GM18505 (cell line): Measurements from ENCODE around the gene SSMEM1.

ENCODE experiments used
- ATAC-seq: cut with Tn5 transposase; IDR thresholded peaks from one replicate; pipeline ENCODE4 v1.9.1; 2021; ENCODE audit not compliant: unreplicated experiment
- POLR2A ChIP-seq: IDR thresholded peaks from 4 replicates; pipeline ENCODE4 v1.6.1; 2011; ENCODE audit warnings: borderline replicate concordance; ENCODE audit not compliant: insufficient read depth, insufficient read length; ENCODE audit errors: extremely low read depth

SSMEM1 gene

GRCh38 chr7:130254555-130254954, 46.9 kb downstream of the SSMEM1 start:
- no peak for ATAC-seq
- TF ChIP-seq POLR2A = no peak

- ATAC-seq = no peak
- TF ChIP-seq POLR2A = no peak
Observed at GRCh38 chr7:130256704-130257103, 49.0 kb downstream of the SSMEM1 start.

DNA sequence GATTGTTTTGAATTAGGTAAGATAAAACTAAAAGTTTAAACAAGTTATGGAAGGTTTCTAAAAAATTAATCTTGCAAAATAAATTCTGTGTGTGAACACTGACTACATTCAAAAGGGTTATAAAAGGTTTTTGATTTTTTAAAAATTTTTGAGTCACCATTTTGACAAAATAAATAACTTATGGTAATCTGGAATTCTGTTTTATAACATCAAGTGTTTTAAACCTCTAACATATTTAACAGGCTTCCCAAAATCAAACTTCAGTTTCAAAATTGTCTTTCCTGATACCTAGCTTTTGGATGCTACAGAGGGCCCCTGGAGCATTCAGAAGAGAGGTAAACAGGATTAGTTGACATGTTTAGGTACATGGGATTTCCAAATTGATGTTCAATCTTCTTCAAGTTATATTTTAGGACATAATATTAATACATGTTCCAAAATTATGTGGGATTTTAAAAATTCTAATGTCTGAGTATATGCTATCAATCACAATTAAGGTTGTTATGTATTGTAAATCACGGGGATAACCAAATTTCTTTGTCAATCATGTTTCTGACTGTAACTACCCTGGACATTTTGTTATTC, 50.9 kb downstream of the SSMEM1 start:
- no peak for ATAC-seq
- TF ChIP-seq POLR2A = no peak

DNA sequence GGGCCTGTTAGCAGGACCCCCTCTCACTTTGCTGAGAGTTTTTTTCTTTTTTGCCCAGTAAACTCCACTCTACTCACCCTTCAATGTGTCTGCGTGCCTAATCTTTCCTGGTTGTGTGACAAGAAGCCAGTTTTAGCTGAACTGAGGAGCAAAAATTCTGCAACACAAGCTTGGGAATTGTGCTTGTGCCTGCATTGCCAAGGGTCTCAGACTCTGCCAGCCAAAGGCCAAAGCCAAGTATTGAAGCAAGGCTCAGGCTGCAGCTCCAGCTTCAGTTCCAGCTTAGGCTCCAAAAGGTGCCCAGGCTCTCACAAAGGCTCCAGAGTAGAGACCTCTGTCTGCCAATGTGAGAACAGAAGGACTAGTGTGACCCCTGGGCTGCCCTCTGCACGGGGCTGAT, 54.8 kb downstream of the SSMEM1 start:
- no peak for ATAC-seq
- no peak for TF ChIP-seq POLR2A

GRCh38 chr7:130263130-130263529, 55.5 kb downstream of the SSMEM1 start:
- no peak for ATAC-seq
- no peak for TF ChIP-seq POLR2A
